Natural killer cell treated with Interleukin-12 subunit alpha and Interleukin-12 subunit beta and Interleukin-15 and Interleukin-18, amount 100 ng/mL, for 72 hours (primary cell): Measurements from ENCODE around the gene ZNF621. TPM values are rescaled to one million over a fixed set of nuclear protein-coding genes. Genes with fewer than 3 reads are reported as not detected.
A peak's percentile ranks its signal among the peaks of the same experiment; 100 is the strongest.

ENCODE experiments used
- ATAC-seq, 2 donors: fragments of 150-1000 bp; cut with Tn5 transposase in 1 of 2; sonication (Bioruptor Pico), chemical (Tn5 transposase) in 1 of 2; 2 replicates each; pipeline ENCODE4 v1.10.0; 2021
- DNase-seq: peaks from one replicate; pipeline ENCODE4 v3.0.0; 2022; ENCODE audit warnings: low spot score
- H3K27ac Mint-ChIP-seq, 2 donors: 1 replicate in 1 of 2; 2 replicates in 1 of 2; pipeline ENCODE4 v1.8.0; 2022; ENCODE audit warnings: mixed read lengths in 2 of 2, mild to moderate bottlenecking in 1 of 2, moderate library complexity in 1 of 2
- H3K27me3 Mint-ChIP-seq, 2 donors: 1 replicate in 1 of 2; 2 replicates in 1 of 2; pipeline ENCODE4 v1.8.0; 2022; ENCODE audit warnings: mixed read lengths in 2 of 2
- H3K36me3 Mint-ChIP-seq: one replicate; pipeline ENCODE4 v1.8.0; 2022; ENCODE audit warnings: mixed read lengths
- H3K4me1 Mint-ChIP-seq, 2 donors: 1 replicate in 1 of 2; 2 replicates in 1 of 2; pipeline ENCODE4 v1.8.0; 2022; ENCODE audit warnings: low read depth in 2 of 2, mixed read lengths in 2 of 2, mild to moderate bottlenecking in 1 of 2
- H3K4me3 Mint-ChIP-seq: one replicate; pipeline ENCODE4 v1.8.0; 2022; ENCODE audit warnings: mixed read lengths
- H3K9me3 Mint-ChIP-seq: 2 replicates; pipeline ENCODE4 v1.8.0; 2022; ENCODE audit warnings: mixed read lengths
- total RNA-seq, 2 donors: library from RNA; stranded (reverse); gene quantifications; one replicate each; pipeline ENCODE4 v1.2.3, GENCODE V29; 2022

The ZNF621 gene
- total RNA-seq, 2 donors from 2014 or later: 23.7 to 27.5 TPM

GRCh38 chr3:40572588-40572987, 47.8 kb downstream of the ZNF621 start:
- no peak overlapping the region for H3K4me3 Mint-ChIP-seq
- ATAC-seq (no peak), DNase-seq (no peak)
- H3K36me3 Mint-ChIP-seq: no peaks in the 10 kb centered on the region
- no peaks in the 10 kb centered on the region for H3K4me1 Mint-ChIP-seq
- H3K27ac Mint-ChIP-seq: no peak overlapping the region
- H3K9me3 Mint-ChIP-seq: no peaks in the 10 kb centered on the region
- H3K27me3 Mint-ChIP-seq: peaks cover 11 to 13% of the 10 kb centered on the region in 2 donors

- no peaks in the 10 kb centered on the region for H3K4me1 Mint-ChIP-seq
- no peaks in the 10 kb centered on the region for H3K36me3 Mint-ChIP-seq
- H3K27me3 Mint-ChIP-seq: peaks cover 11 to 19% of the 10 kb centered on the region in 2 donors
- ATAC-seq: no peak
- DNase-seq: no peak
- H3K4me3 Mint-ChIP-seq: no peak overlapping the region
- H3K27ac Mint-ChIP-seq: no peak overlapping the region
- H3K9me3 Mint-ChIP-seq: no peaks in the 10 kb centered on the region
These were observed 49.3 kb downstream of the ZNF621 start for GRCh38 chr3:40574050-40574449.

DNA sequence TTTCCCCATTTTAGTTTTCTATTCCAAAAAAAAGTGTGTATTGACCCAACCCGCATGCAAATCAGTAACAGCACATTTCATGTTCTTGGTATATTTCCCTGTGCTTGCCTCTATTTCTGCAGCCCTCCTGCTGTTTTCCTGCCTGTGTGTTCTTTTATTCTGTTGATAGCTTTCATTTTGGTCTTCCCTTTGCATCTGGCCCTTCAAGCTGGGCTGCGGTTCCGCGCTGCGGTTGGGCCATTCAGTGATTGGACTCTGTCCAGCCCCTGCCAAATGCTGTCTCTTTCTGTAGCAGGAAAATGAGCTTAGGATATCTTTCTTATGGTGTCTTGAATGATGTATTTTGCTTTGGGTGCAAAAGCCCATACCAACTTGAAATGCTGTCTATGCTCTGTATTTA, 49.9 kb downstream of the ZNF621 start:
- no peak for ATAC-seq
- no peak overlapping the region for H3K27ac Mint-ChIP-seq
- H3K4me1 Mint-ChIP-seq: no peaks in the 10 kb centered on the region
- no peaks in the 10 kb centered on the region for H3K9me3 Mint-ChIP-seq
- peaks cover 12 to 22% of the 10 kb centered on the region in 2 donors for H3K27me3 Mint-ChIP-seq
- no peaks in the 10 kb centered on the region for H3K36me3 Mint-ChIP-seq
- DNase-seq: no peak
- no peak overlapping the region for H3K4me3 Mint-ChIP-seq

DNA sequence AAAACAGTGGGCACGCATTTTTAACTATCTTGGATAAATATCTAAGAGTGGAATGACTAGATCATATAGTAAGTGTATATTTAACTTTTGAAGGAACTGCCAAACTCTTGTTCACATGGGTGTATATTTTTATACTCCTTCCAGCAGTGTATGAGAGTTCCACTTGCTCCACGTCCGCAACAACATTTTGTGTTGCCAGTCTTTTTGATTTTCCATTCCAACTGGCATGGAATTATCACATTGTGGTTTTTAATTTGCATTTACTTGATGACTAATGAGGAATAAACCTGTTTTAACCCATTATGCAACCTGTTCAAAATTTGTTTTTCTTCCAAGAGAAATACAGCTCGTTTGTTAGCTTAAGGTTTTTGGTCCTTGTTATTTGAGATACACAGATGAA, 51.6 kb downstream of the ZNF621 start:
- no peaks in the 10 kb centered on the region for H3K9me3 Mint-ChIP-seq
- no peak overlapping the region for H3K27ac Mint-ChIP-seq
- no peaks in the 10 kb centered on the region for H3K36me3 Mint-ChIP-seq
- H3K27me3 Mint-ChIP-seq: peaks cover 16 to 26% of the 10 kb centered on the region in 2 donors
- DNase-seq (no peak), ATAC-seq (no peak)
- no peak overlapping the region for H3K4me3 Mint-ChIP-seq
- H3K4me1 Mint-ChIP-seq: no peaks in the 10 kb centered on the region

DNA sequence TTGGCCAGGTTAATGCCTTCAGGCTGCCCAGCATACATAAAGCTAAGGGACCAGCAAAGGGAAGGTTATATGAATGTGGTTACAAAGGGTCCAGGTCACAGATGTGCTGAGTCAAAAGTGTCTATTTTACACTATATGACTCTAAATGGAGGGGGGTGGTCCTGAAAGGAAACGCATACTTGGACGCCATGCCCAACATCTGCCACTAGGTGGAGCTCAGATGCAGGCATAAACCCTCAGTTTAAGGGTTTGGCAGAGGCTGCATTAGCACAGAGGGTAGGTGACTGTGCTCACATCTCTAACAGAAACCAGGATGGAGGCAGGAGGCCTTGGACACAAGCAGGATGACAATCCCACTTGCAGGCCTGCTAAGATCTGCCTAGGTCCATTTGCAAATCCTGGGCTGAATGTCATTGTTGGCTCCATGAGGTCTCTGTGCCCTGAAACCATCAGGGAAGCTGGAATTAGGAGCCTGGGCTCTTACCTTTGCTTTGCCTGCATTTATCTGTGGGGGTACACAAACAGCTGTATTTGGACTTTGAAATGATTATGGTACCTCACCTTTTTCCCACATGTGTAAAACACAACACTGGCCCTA, 55.8 kb downstream of the ZNF621 start:
- Mint-ChIP-seq H3K9me3 (no peaks in the 10 kb centered on the region), H3K27me3 (peaks cover 11 to 28% of the 10 kb centered on the region in 2 donors), H3K27ac (no peak overlapping the region), H3K4me1 (peaks cover 0 to 3% of the 10 kb centered on the region in 2 donors), H3K36me3 (no peaks in the 10 kb centered on the region), H3K4me3 (no peak overlapping the region)
- DNase-seq: peak; percentile 68
- ATAC-seq: peak in 1 of 2 donors; percentile 59

GRCh38 chr3:40581166-40581565, 56.4 kb downstream of the ZNF621 start:
- H3K27ac Mint-ChIP-seq: no peak overlapping the region
- H3K36me3 Mint-ChIP-seq: no peaks in the 10 kb centered on the region
- H3K4me3 Mint-ChIP-seq: no peak overlapping the region
- H3K27me3 Mint-ChIP-seq: peaks cover 11 to 26% of the 10 kb centered on the region in 2 donors
- H3K9me3 Mint-ChIP-seq: no peaks in the 10 kb centered on the region
- ATAC-seq: no peak
- H3K4me1 Mint-ChIP-seq: peaks cover 0 to 3% of the 10 kb centered on the region in 2 donors
- no peak for DNase-seq

GRCh38 chr3:40582401-40583027, 57.8 kb downstream of the ZNF621 start:
- DNase-seq (no peak), ATAC-seq (no peak)
- Mint-ChIP-seq H3K4me1 (peaks cover 0 to 3% of the 10 kb centered on the region in 2 donors), H3K9me3 (no peaks in the 10 kb centered on the region), H3K27me3 (peaks cover 11 to 25% of the 10 kb centered on the region in 2 donors), H3K36me3 (no peaks in the 10 kb centered on the region), H3K4me3 (no peak overlapping the region), H3K27ac (no peak overlapping the region)

DNA sequence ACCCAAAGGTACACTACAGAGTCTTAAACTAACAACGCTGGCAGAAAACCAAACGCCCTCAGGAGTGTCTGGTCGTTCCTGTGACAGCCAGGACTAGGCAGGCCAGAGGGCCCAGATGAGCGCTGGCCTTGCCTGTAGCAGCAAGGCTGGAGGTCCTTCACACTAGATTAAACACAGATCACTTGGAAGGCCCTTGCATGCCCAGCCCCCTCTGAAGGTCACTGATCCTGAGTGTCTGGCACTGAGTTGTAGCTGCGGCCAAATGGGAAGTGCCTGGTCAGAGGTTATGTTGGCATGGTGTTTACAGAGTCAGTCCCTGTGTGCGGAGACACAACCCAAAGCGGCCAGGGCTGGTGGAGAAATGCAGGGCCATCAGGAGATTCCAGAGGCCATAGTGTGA, 58.9 kb downstream of the ZNF621 start:
- H3K27me3 Mint-ChIP-seq: peaks cover 15 to 18% of the 10 kb centered on the region in 2 donors
- no peak overlapping the region for H3K27ac Mint-ChIP-seq
- DNase-seq (no peak), ATAC-seq (no peak)
- H3K4me1 Mint-ChIP-seq: peaks cover 0 to 3% of the 10 kb centered on the region in 2 donors
- no peaks in the 10 kb centered on the region for H3K9me3 Mint-ChIP-seq
- H3K36me3 Mint-ChIP-seq: no peaks in the 10 kb centered on the region
- H3K4me3 Mint-ChIP-seq: no peak overlapping the region

DNA sequence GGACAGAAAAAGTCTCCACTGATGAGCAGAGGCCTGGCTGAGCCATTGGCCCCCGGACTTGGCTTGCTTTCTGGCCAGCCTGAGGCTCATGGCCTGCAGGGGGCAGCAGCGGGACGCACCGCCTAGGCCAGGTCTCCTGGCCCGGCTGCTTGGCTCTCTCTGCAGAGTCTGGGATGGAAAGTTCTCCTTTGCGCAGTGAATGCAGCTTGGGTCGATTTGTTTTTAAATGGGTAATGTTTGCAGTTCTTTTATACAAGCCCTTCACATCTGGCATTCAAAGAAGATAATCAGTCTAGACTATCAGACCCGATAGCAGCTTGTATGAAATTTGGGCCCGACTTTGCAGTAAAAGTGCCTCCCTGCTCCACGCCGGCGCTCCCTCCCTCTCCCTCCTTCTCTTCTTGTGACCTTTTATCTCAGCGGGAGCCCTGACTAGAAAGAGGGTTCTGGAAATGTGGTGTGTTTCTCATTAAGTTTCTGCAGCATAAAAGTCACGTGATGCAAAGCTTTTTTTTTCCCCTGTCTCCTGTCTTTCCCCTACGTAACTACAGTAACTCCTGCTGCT, 59.9 kb downstream of the ZNF621 start:
- Mint-ChIP-seq H3K9me3 (no peaks in the 10 kb centered on the region), H3K27me3 (peaks cover 14 to 17% of the 10 kb centered on the region in 2 donors), H3K4me1 (peaks cover 0 to 3% of the 10 kb centered on the region in 2 donors), H3K36me3 (no peaks in the 10 kb centered on the region), H3K4me3 (no peak overlapping the region), H3K27ac (no peak overlapping the region)
- peak; percentile 77 to 79 for ATAC-seq
- peak; percentile 74 for DNase-seq

GRCh38 chr3:40585381-40586016, 60.7 kb downstream of the ZNF621 start:
- DNase-seq: no peak
- Mint-ChIP-seq H3K9me3 (no peaks in the 10 kb centered on the region), H3K4me3 (no peak overlapping the region), H3K4me1 (peaks cover 0 to 3% of the 10 kb centered on the region in 2 donors), H3K27ac (no peak overlapping the region), H3K27me3 (peaks cover 9 to 14% of the 10 kb centered on the region in 2 donors), H3K36me3 (no peaks in the 10 kb centered on the region)
- no peak for ATAC-seq

- ATAC-seq (no peak), DNase-seq (no peak)
- peaks cover 0 to 3% of the 10 kb centered on the region in 2 donors for H3K4me1 Mint-ChIP-seq
- no peaks in the 10 kb centered on the region for H3K9me3 Mint-ChIP-seq
- H3K4me3 Mint-ChIP-seq: no peak overlapping the region
- no peaks in the 10 kb centered on the region for H3K36me3 Mint-ChIP-seq
- peaks cover 13 to 18% of the 10 kb centered on the region in 2 donors for H3K27me3 Mint-ChIP-seq
- H3K27ac Mint-ChIP-seq: no peak overlapping the region
These were observed 62.1 kb downstream of the ZNF621 start for GRCh38 chr3:40586901-40587300.

- H3K4me1 Mint-ChIP-seq: peaks cover 0 to 3% of the 10 kb centered on the region in 2 donors
- no peaks in the 10 kb centered on the region for H3K9me3 Mint-ChIP-seq
These were observed 63.6 kb downstream of the ZNF621 start for GRCh38 chr3:40588406-40588805.

More at GRCh38 chr3:40588406-40588805, 63.6 kb downstream of the ZNF621 start:
- ATAC-seq: no peak
- peaks cover 16 to 21% of the 10 kb centered on the region in 2 donors for H3K27me3 Mint-ChIP-seq
- H3K4me3 Mint-ChIP-seq: no peak overlapping the region
- DNase-seq: no peak
- H3K36me3 Mint-ChIP-seq: no peaks in the 10 kb centered on the region
- H3K27ac Mint-ChIP-seq: no peak overlapping the region
